Neural crest cell (in vitro differentiated cells): ENCODE data around the gene KRTAP24-1. TPM values are rescaled to one million over a fixed set of nuclear protein-coding genes. Genes with fewer than 3 reads are reported as not detected.

Experiments
- DNase-seq: peaks from one replicate; pipeline ENCODE4 v3.0.0; 2021; ENCODE audit warnings: low read depth, mixed read lengths, low spot score
- H3K27ac Mint-ChIP-seq: one replicate; pipeline ENCODE4 v1.8.0; 2021; ENCODE audit warnings: mild to moderate bottlenecking, mixed read lengths; ENCODE audit not compliant: unreplicated experiment
- H3K27me3 Mint-ChIP-seq: 2 replicates; pipeline ENCODE4 v1.8.0; 2021; ENCODE audit warnings: low read depth, mild to moderate bottlenecking, mixed read lengths
- H3K36me3 Mint-ChIP-seq: 2 replicates; pipeline ENCODE4 v1.8.0; 2021; ENCODE audit warnings: low read depth, mild to moderate bottlenecking, mixed read lengths
- H3K4me1 Mint-ChIP-seq: 2 replicates; pipeline ENCODE4 v1.8.0; 2021; ENCODE audit warnings: mixed read lengths
- H3K4me3 Mint-ChIP-seq: one replicate; pipeline ENCODE4 v1.8.0; 2021; ENCODE audit warnings: mild to moderate bottlenecking, mixed read lengths
- H3K9me3 Mint-ChIP-seq: 2 replicates; pipeline ENCODE4 v1.8.0; 2021; ENCODE audit warnings: mixed read lengths
- CTCF ChIP-seq: fragments of 200-600 bp; sonication (generic); conservative IDR thresholded peaks from 2 replicates; pipeline ENCODE4 v1.5.0; 2021; ENCODE audit warnings: antibody characterized with exemption, mild to moderate bottlenecking
- total RNA-seq: library from RNA; stranded (reverse); gene quantifications from 2 replicates; pipeline ENCODE4 v1.2.1, GENCODE V29; 2021

Gene KRTAP24-1
- total RNA-seq, 1 donor from 2014 or later, result not detected

- no peak for TF ChIP-seq CTCF
- no peak for DNase-seq
- Mint-ChIP-seq H3K27ac (no peak overlapping the region), H3K4me1 (peaks cover 10% of the 10 kb centered on the region), H3K4me3 (no peak overlapping the region), H3K36me3 (no peaks in the 10 kb centered on the region), H3K27me3 (no peaks in the 10 kb centered on the region), H3K9me3 (no peaks in the 10 kb centered on the region)
Observed at GRCh38 chr21:30238168-30238567, 44.6 kb downstream of the KRTAP24-1 start.

- no peak for TF ChIP-seq CTCF
- Mint-ChIP-seq H3K27ac (no peak overlapping the region), H3K36me3 (no peaks in the 10 kb centered on the region), H3K4me3 (no peak overlapping the region), H3K27me3 (no peaks in the 10 kb centered on the region), H3K9me3 (peaks cover 7% of the 10 kb centered on the region), H3K4me1 (peaks cover 10% of the 10 kb centered on the region)
- no peak for DNase-seq
Observed at GRCh38 chr21:30234643-30235042, 48.1 kb downstream of the KRTAP24-1 start.

- TF ChIP-seq CTCF, result no peak
- no peak for DNase-seq
- Mint-ChIP-seq H3K27me3 (no peaks in the 10 kb centered on the region), H3K4me3 (no peak overlapping the region), H3K4me1 (peaks cover 10% of the 10 kb centered on the region), H3K36me3 (no peaks in the 10 kb centered on the region), H3K9me3 (peaks cover 7% of the 10 kb centered on the region), H3K27ac (no peak overlapping the region)
Observed at GRCh38 chr21:30234050-30234449, 48.7 kb downstream of the KRTAP24-1 start.

GRCh38 chr21:30233228-30234020, 49.3 kb downstream of the KRTAP24-1 start:
- Mint-ChIP-seq H3K27ac (no peak overlapping the region), H3K27me3 (no peaks in the 10 kb centered on the region), H3K4me1 (peaks cover 10% of the 10 kb centered on the region), H3K9me3 (peaks cover 7% of the 10 kb centered on the region), H3K36me3 (no peaks in the 10 kb centered on the region), H3K4me3 (no peak overlapping the region)
- no peak for DNase-seq
- no peak for TF ChIP-seq CTCF

- H3K4me3 Mint-ChIP-seq, result no peak overlapping the region
- TF ChIP-seq CTCF, result no peak
- DNase-seq, result no peak
- H3K27me3 Mint-ChIP-seq, result no peaks in the 10 kb centered on the region
- peaks cover 24% of the 10 kb centered on the region for H3K4me1 Mint-ChIP-seq
- no peaks in the 10 kb centered on the region for H3K36me3 Mint-ChIP-seq
- no peak overlapping the region for H3K27ac Mint-ChIP-seq
- H3K9me3 Mint-ChIP-seq, result peaks cover 7% of the 10 kb centered on the region
Observed at GRCh38 chr21:30232011-30232410, 50.7 kb downstream of the KRTAP24-1 start.

Other genes with a start within 250 kb of the KRTAP24-1 start
- gene CLDN17, start 116.1 kb downstream of the KRTAP24-1 start, total RNA-seq, result not detected in 2 replicates
- gene CLDN8, start 66.9 kb downstream of the KRTAP24-1 start, total RNA-seq, result not detected in 2 replicates
- gene KRTAP25-1, start 6.6 kb upstream of the KRTAP24-1 start, total RNA-seq, result not detected in 2 replicates
- gene KRTAP26-1, start 37.4 kb upstream of the KRTAP24-1 start, total RNA-seq, result not detected in 2 replicates
- not detected in 2 replicates for gene KRTAP27-1, start 54.7 kb upstream of the KRTAP24-1 start, total RNA-seq
- gene KRTAP23-1, start 65.7 kb upstream of the KRTAP24-1 start, total RNA-seq, result not detected in 2 replicates
- gene KRTAP13-2, start 89.3 kb upstream of the KRTAP24-1 start, total RNA-seq, result not detected in 2 replicates
- not detected in 2 replicates for gene KRTAP13-1, start 113.1 kb upstream of the KRTAP24-1 start, total RNA-seq
- not detected in 2 replicates for gene KRTAP13-3, start 143.0 kb upstream of the KRTAP24-1 start, total RNA-seq
- gene KRTAP13-4, start 147.3 kb upstream of the KRTAP24-1 start, total RNA-seq, result not detected in 2 replicates
- not detected in 2 replicates for gene KRTAP15-1, start 157.3 kb upstream of the KRTAP24-1 start, total RNA-seq
- not detected in 2 replicates for gene KRTAP19-1, start 197.4 kb upstream of the KRTAP24-1 start, total RNA-seq
- gene KRTAP19-2, start 204.5 kb upstream of the KRTAP24-1 start, total RNA-seq, result not detected in 2 replicates
- not detected in 2 replicates for gene KRTAP19-3, start 209.1 kb upstream of the KRTAP24-1 start, total RNA-seq
- not detected in 2 replicates for gene KRTAP19-4, start 214.2 kb upstream of the KRTAP24-1 start, total RNA-seq
- not detected in 2 replicates for gene KRTAP19-5, start 219.2 kb upstream of the KRTAP24-1 start, total RNA-seq